MCF 10A (cell line): ENCODE data around the gene DOCK9. TPM values are rescaled to one million over a fixed set of nuclear protein-coding genes. Genes with fewer than 3 reads are reported as not detected.

Experiments
- BruUV-seq: library from RNA; stranded (reverse); fragments of 400-500 nt; replicated peaks from 2 replicates; lab custom pipeline; 2021; lab: Mats Ljungman, UMichigan
- CTCF ChIA-PET: fragments of 300-600 bp; sonication (Branson Sonifier 250); formaldehyde crosslinking; extraction: SDS; loops from one replicate; lab custom pipeline; 2021; ENCODE audit warnings: antibody characterized with exemption, inconsistent platforms; lab: Yijun Ruan, JAX
- POLR2A ChIA-PET: fragments of 300-600, 350-650 bp; sonication (Branson Sonifier 250); formaldehyde crosslinking; extraction: SDS; loops from one replicate; lab custom pipeline; 2020; ENCODE audit warnings: antibody characterized with exemption, inconsistent platforms; lab: Yijun Ruan, JAX
- DNase-seq: peaks from one replicate; pipeline ENCODE4 v3.0.0-alpha.2; 2018; ENCODE audit not compliant: unreplicated experiment
- H3K27ac Mint-ChIP-seq: one replicate; pipeline ENCODE4 v1.8.0; 2022; ENCODE audit warnings: mild to moderate bottlenecking, low read depth, mixed read lengths; ENCODE audit not compliant: unreplicated experiment
- H3K27me3 Mint-ChIP-seq: one replicate; pipeline ENCODE4 v1.8.0; 2022; ENCODE audit warnings: mixed read lengths; ENCODE audit not compliant: insufficient read depth, unreplicated experiment
- H3K36me3 Mint-ChIP-seq: one replicate; pipeline ENCODE4 v1.8.0; 2022; ENCODE audit warnings: mild to moderate bottlenecking, moderate library complexity, mixed read lengths; ENCODE audit not compliant: insufficient read depth, unreplicated experiment
- H3K4me1 Mint-ChIP-seq: one replicate; pipeline ENCODE4 v1.8.0; 2022; ENCODE audit warnings: mixed read lengths; ENCODE audit not compliant: insufficient read depth, unreplicated experiment
- H3K4me3 Mint-ChIP-seq: one replicate; pipeline ENCODE4 v1.8.0; 2022; ENCODE audit warnings: mild to moderate bottlenecking, moderate library complexity, mixed read lengths; ENCODE audit not compliant: unreplicated experiment
- H3K9me3 Mint-ChIP-seq: one replicate; pipeline ENCODE4 v1.8.0; 2022; ENCODE audit warnings: mixed read lengths; ENCODE audit not compliant: unreplicated experiment
- intact Hi-C: fragments of 100-400 bp; cut with micrococcal nuclease; formaldehyde crosslinking; loops from 2 replicates; pipeline ENCODE4 v1.14.1; 2022
- total RNA-seq: library from RNA; stranded (reverse); gene quantifications from 2 replicates; pipeline ENCODE4 v1.2.3, GENCODE V29; 2022
- TF ChIP-seq, protein P1 (sequence below): fragments of 200-600 bp; IDR thresholded peaks from one replicate; pipeline ENCODE4 v1.8.0; 2022; ENCODE audit warnings: antibody characterized with exemption, mild to moderate bottlenecking; ENCODE audit not compliant: unreplicated experiment

DOCK9 gene
- total RNA-seq, 1 experiment from 2014 or later: 77.0 TPM

DNA sequence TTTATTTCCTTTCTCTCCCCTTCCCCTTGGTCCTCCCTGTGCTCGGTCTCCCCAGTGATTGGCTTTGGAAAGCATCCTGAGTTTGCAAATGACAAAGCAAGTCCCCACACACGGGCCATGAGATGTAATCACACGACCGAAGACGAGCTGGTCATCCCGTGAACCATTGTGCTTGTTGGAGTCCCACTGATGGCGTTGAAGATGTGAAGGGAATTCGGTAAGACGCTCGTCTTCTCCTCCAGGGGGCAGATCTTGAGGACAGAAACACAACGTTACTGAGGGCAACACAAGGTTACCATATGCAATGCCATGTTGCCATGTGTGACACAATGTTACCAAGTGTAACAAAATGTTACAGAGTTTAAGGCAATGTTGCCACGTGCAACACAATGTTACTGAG lies 183.4 kb downstream of the DOCK9 start:
- Mint-ChIP-seq H3K27me3 (no peaks in the 10 kb centered on the region), H3K27ac (no peak overlapping the region), H3K36me3 (peaks cover 53% of the 10 kb centered on the region), H3K4me3 (no peak overlapping the region), H3K4me1 (no peaks in the 10 kb centered on the region), H3K9me3 (no peaks in the 10 kb centered on the region)
- TF ChIP-seq, protein P1, sequence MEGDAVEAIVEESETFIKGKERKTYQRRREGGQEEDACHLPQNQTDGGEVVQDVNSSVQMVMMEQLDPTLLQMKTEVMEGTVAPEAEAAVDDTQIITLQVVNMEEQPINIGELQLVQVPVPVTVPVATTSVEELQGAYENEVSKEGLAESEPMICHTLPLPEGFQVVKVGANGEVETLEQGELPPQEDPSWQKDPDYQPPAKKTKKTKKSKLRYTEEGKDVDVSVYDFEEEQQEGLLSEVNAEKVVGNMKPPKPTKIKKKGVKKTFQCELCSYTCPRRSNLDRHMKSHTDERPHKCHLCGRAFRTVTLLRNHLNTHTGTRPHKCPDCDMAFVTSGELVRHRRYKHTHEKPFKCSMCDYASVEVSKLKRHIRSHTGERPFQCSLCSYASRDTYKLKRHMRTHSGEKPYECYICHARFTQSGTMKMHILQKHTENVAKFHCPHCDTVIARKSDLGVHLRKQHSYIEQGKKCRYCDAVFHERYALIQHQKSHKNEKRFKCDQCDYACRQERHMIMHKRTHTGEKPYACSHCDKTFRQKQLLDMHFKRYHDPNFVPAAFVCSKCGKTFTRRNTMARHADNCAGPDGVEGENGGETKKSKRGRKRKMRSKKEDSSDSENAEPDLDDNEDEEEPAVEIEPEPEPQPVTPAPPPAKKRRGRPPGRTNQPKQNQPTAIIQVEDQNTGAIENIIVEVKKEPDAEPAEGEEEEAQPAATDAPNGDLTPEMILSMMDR: no peak
- DNase-seq: no peak
- no TSS peak for BruUV-seq
- POLR2A ChIA-PET: no interaction called here
- intact Hi-C loops: no loop called here
- CTCF ChIA-PET: interaction anchor here (0.6 to 1.2 kb wide), 2 partner anchors 49 to 254 kb away, joined by 3 to 6 read pairs; no protein-coding TSS in a partner anchor

DNA sequence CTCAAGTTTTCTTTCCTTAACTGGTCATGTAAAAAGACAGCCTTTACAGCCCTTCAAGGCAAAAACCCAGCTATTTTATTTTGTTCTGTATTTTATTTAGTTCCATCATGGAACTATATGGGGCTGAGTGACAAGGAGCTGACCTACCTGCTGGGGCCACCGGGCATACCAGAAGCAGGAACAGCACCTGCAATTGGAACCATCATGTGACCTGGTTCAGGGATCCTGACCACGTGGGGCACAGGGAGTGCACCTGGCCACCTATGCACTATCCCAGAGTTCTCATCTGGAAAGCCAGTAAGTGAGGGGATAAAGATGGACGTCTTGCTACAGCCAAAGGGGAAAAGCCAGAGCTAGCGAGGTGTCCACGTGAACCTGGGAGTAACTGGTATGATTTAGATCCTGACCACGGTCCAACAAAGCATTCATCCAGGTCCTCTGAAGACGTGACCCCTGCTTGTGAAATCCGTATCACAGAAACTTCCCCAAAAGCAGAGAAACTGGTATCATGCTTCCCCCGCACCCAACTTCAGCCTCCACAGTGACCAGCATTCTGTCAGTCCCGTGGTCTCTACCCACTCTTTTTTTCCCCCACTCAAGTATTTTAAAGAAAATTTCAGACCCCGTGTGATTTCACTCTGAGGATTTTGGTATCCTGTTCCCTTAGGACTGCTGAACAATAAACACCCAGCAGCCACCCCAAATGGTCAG lies 184.9 kb downstream of the DOCK9 start:
- intact Hi-C loops: no loop called here
- TF ChIP-seq, protein P1: no peak
- ChIA-PET POLR2A (no interaction called here), CTCF (interaction anchor here (0.7 kb wide), 1 partner anchor 66 kb away, joined by 5 read pairs; no protein-coding TSS in a partner anchor)
- H3K4me3 Mint-ChIP-seq: no peak overlapping the region
- no TSS peak for BruUV-seq
- no peak for DNase-seq
- H3K36me3 Mint-ChIP-seq: peaks cover 46% of the 10 kb centered on the region
- H3K9me3 Mint-ChIP-seq: no peaks in the 10 kb centered on the region
- peaks cover 5% of the 10 kb centered on the region for H3K4me1 Mint-ChIP-seq
- no peak overlapping the region for H3K27ac Mint-ChIP-seq
- H3K27me3 Mint-ChIP-seq: peaks cover 2% of the 10 kb centered on the region

DNA sequence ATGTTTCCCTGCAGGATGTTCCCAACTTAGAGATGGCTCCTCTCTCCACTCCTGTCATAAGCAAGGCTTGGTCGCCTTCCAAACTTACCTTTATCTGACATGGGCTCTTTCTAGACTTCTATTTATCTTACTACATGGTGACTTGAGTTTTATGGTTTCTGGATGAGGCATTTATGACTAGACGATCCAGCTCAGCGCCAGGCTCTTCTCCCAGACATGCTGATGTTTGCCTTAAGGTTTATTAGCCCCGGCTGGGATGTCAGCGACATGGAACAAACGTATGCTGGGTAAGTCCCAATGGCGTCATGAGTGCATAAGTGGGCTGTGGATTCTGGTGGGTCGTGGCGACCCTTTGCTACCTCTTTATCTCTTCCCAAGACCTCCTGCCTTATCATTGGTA lies 185.5 kb downstream of the DOCK9 start:
- Mint-ChIP-seq H3K4me3 (no peak overlapping the region), H3K4me1 (peaks cover 5% of the 10 kb centered on the region), H3K27me3 (peaks cover 8% of the 10 kb centered on the region), H3K36me3 (peaks cover 40% of the 10 kb centered on the region), H3K27ac (no peak overlapping the region), H3K9me3 (no peaks in the 10 kb centered on the region)
- ChIA-PET CTCF (no interaction called here), POLR2A (interaction anchor here (0.6 kb wide), 1 partner anchor 65 kb away, joined by 3 read pairs; no protein-coding TSS in a partner anchor)
- TF ChIP-seq, protein P1: no peak
- DNase-seq: no peak
- no TSS peak for BruUV-seq
- intact Hi-C loops: no loop called here

DNA sequence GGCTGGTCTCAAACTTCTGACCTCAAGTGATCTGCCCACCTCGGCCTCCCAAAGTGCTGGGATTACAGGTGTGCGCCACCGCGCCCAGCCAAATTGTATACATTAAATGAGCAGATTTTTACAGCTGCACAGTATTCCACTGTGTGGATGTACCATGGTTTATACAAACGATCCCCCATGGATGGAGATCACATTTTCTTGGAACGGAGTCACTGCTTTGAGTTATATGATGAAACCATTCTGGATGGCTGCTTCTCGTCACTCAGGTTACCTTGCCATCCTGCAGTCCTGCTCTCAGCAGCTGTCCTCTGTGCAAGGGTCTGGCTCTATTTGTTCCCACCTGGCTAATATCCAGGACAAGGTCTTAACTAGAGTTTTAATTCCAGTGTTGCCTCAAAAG lies 186.3 kb downstream of the DOCK9 start:
- no peak overlapping the region for H3K27ac Mint-ChIP-seq
- no peak overlapping the region for H3K4me3 Mint-ChIP-seq
- ChIA-PET POLR2A (interaction anchor here (0.6 kb wide), 1 partner anchor 65 kb away, joined by 3 read pairs; no protein-coding TSS in a partner anchor), CTCF (no interaction called here)
- TF ChIP-seq, protein P1: no peak
- peaks cover 5% of the 10 kb centered on the region for H3K4me1 Mint-ChIP-seq
- peaks cover 13% of the 10 kb centered on the region for H3K27me3 Mint-ChIP-seq
- no peaks in the 10 kb centered on the region for H3K9me3 Mint-ChIP-seq
- DNase-seq: no peak
- no TSS peak for BruUV-seq
- intact Hi-C loops: no loop called here
- H3K36me3 Mint-ChIP-seq: peaks cover 36% of the 10 kb centered on the region
